Ascending aorta (tissue), 2 donors: ENCODE data around the gene C11orf98. TPM values are rescaled to one million over a fixed set of nuclear protein-coding genes. Genes with fewer than 3 reads are reported as not detected.

Experiments used
- DNase-seq, 2 donors: peaks; one replicate each; pipeline ENCODE4 v3.0.0-alpha.2; 2019; ENCODE audit warnings: low spot score in 2 of 2
- H3K27ac ChIP-seq, 2 donors: fragments of 200-600 bp; sonication (generic); one replicate each; pipeline ENCODE4 v1.5.1; 2016 to 2017; ENCODE audit warnings: mild to moderate bottlenecking in 1 of 2
- H3K27me3 ChIP-seq: fragments of 200-600 bp; sonication (generic); one replicate; pipeline ENCODE4 v1.5.1; 2017
- H3K36me3 ChIP-seq, 2 donors: fragments of 200-600 bp; sonication (generic); one replicate each; pipeline ENCODE4 v1.5.1; 2016
- H3K4me1 ChIP-seq, 2 donors: fragments of 200-600 bp; sonication (generic); one replicate each; pipeline ENCODE4 v1.5.1; 2016 to 2017; ENCODE audit warnings: mild to moderate bottlenecking in 1 of 2
- H3K4me3 ChIP-seq, 2 donors: fragments of 200-600 bp; sonication (generic); one replicate each; pipeline ENCODE4 v1.5.1; 2016 to 2017; ENCODE audit warnings: mild to moderate bottlenecking in 1 of 2
- H3K9me3 ChIP-seq, 2 donors: fragments of 200-600 bp; sonication (generic); one replicate each; pipeline ENCODE4 v1.5.1; 2016
- intact Hi-C: fragments of 100-400 bp; cut with DNase I; formaldehyde crosslinking; loops from one replicate; pipeline ENCODE4 v1.15.1; 2023
- total RNA-seq: library from RNA; depleted of rRNA; stranded (reverse); fragments of >200 nt; gene quantifications from one replicate; pipeline ENCODE4 v1.1.0, GENCODE V29; 2016
- TF ChIP-seq, protein P1 (sequence below), 3 experiments: fragments of 200-600 bp in 2 of 3; fragments of 450-650 bp in 1 of 3; sonication (generic) in 2 of 3; IDR thresholded peaks; one replicate each; pipeline ENCODE4 v1.5.1; 2016 to 2019; ENCODE audit warnings: antibody characterized with exemption in 3 of 3, mild to moderate bottlenecking in 1 of 3, moderate library complexity in 1 of 3

Gene C11orf98
- total RNA-seq = 49.8 TPM

DNA sequence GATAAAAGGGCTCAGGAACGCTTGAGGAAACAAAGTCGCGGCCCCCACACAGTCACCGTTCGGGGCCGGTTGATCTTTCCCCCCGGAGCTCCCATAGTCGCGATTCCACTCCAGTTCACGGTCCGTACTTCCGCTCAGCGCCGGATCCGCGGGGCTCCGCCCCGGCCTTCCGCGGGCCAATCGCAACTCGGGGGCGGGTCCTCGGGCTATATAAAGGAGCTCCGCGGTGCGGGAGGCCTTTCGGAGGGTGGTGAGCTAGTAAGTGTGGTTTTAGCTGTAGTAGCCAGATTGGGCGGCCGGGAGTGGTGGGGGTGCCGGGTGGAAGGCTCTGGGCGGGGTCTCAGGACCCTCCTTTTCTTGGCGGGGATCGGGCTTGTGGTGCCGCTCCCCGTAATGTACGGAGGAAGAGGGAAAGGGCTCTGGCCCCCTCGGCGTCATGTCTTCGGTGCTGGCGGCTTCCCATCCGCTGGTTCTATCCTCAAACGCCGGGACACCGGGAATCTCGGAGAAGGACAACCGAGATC is at the start of gene C11orf98, which contains the start of gene CSKMT:
Gene C11orf98 (minus strand): TSS at position 136 of the 524 bp plus-strand sequence. CDS start 41 bp downstream, at position 95.
Gene CSKMT (plus strand): TSS at position 238 of the 524 bp plus-strand sequence. CDS start 568 bp downstream, outside the sequence.
- peak; percentile 82 to 96 for DNase-seq
- peaks cover 3 to 11% of the 10 kb centered on the region in 2 donors for H3K36me3 ChIP-seq
- H3K27ac ChIP-seq = peak within 1 kb of the TSS; percentile 80 to 89
- TF ChIP-seq, protein P1, sequence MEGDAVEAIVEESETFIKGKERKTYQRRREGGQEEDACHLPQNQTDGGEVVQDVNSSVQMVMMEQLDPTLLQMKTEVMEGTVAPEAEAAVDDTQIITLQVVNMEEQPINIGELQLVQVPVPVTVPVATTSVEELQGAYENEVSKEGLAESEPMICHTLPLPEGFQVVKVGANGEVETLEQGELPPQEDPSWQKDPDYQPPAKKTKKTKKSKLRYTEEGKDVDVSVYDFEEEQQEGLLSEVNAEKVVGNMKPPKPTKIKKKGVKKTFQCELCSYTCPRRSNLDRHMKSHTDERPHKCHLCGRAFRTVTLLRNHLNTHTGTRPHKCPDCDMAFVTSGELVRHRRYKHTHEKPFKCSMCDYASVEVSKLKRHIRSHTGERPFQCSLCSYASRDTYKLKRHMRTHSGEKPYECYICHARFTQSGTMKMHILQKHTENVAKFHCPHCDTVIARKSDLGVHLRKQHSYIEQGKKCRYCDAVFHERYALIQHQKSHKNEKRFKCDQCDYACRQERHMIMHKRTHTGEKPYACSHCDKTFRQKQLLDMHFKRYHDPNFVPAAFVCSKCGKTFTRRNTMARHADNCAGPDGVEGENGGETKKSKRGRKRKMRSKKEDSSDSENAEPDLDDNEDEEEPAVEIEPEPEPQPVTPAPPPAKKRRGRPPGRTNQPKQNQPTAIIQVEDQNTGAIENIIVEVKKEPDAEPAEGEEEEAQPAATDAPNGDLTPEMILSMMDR (IDR thresholded peaks at IDR 0.05) = peak in 1 of 3 experiments; percentile 4
- H3K4me3 ChIP-seq = peak within 1 kb of the TSS; percentile 71 to 93
- intact Hi-C loops = loop anchor here (1.0 to 2.0 kb wide), 5 partner anchors 12 to 64 kb away; partner anchors contain the start of genes EML3, INTS5, ROM1 and TTC9C
- no peaks in the 10 kb centered on the region for H3K9me3 ChIP-seq
- peaks cover 10 to 20% of the 10 kb centered on the region in 2 donors for H3K4me1 ChIP-seq
- H3K27me3 ChIP-seq = no peaks in the 10 kb centered on the region

- peaks cover 64 to 76% of the 10 kb centered on the region in 2 donors for H3K36me3 ChIP-seq
- peaks cover 4 to 10% of the 10 kb centered on the region in 2 donors for H3K4me1 ChIP-seq
- H3K4me3 ChIP-seq = no peak overlapping the region
- H3K27ac ChIP-seq = no peak overlapping the region
- TF ChIP-seq, protein P1 (IDR thresholded peaks at IDR 0.05) = no peak
- intact Hi-C loops = no loop called here
- H3K27me3 ChIP-seq = no peaks in the 10 kb centered on the region
- H3K9me3 ChIP-seq = no peaks in the 10 kb centered on the region
- DNase-seq = no peak
These were observed 48.3 kb upstream of the C11orf98 start for GRCh38 chr11:62713343-62713742.

- Histone ChIP-seq H3K4me3 (no peak overlapping the region), H3K36me3 (peaks cover 59 to 71% of the 10 kb centered on the region in 2 donors), H3K9me3 (no peaks in the 10 kb centered on the region), H3K27ac (no peak overlapping the region), H3K4me1 (peaks cover 4 to 13% of the 10 kb centered on the region in 2 donors), H3K27me3 (no peaks in the 10 kb centered on the region)
- intact Hi-C loops = no loop called here
- no peak for DNase-seq
- TF ChIP-seq, protein P1 (IDR thresholded peaks at IDR 0.05) = no peak
These were observed 47.9 kb upstream of the C11orf98 start for GRCh38 chr11:62712861-62713260.

- no peak for DNase-seq
- no peak overlapping the region for H3K27ac ChIP-seq
- H3K4me1 ChIP-seq = peaks cover 4 to 13% of the 10 kb centered on the region in 2 donors
- peaks cover 54 to 66% of the 10 kb centered on the region in 2 donors for H3K36me3 ChIP-seq
- intact Hi-C loops = no loop called here
- TF ChIP-seq, protein P1 (IDR thresholded peaks at IDR 0.05) = no peak
- H3K4me3 ChIP-seq = no peak overlapping the region
- H3K27me3 ChIP-seq = no peaks in the 10 kb centered on the region
- H3K9me3 ChIP-seq = no peaks in the 10 kb centered on the region
These were observed 47.3 kb upstream of the C11orf98 start for GRCh38 chr11:62712276-62712812.

- Histone ChIP-seq H3K36me3 (peaks cover 32 to 42% of the 10 kb centered on the region in 2 donors), H3K27ac (peak overlapping the region; percentile 91 to 94), H3K27me3 (no peaks in the 10 kb centered on the region), H3K4me1 (peaks cover 8 to 21% of the 10 kb centered on the region in 2 donors), H3K9me3 (no peaks in the 10 kb centered on the region), H3K4me3 (peak overlapping the region; percentile 56 to 75)
- intact Hi-C loops = no loop called here
- DNase-seq = no peak
- TF ChIP-seq, protein P1 (IDR thresholded peaks at IDR 0.05) = peak in 1 of 3 experiments; percentile 5
These were observed 45.0 kb upstream of the C11orf98 start for GRCh38 chr11:62710001-62710345.
